Effector memory CD8-positive, alpha-beta T cell (primary cell): Measurements from ENCODE around the gene PLA2G3.

Experiments
- ATAC-seq: fragments of 150-1000 bp; cut with Tn5 transposase; replicated peaks from 2 replicates; pipeline ENCODE4 v1.10.0; 2021; ENCODE audit warnings: mild to moderate bottlenecking, moderate library complexity
- DNase-seq, 3 experiments: peaks; one replicate each; pipeline ENCODE4 v3.0.0; 2021
- H3K27ac Mint-ChIP-seq, 2 donors: one replicate each; pipeline ENCODE4 v1.8.0; 2022; ENCODE audit warnings: mild to moderate bottlenecking in 2 of 2, mixed read lengths in 2 of 2, moderate library complexity in 2 of 2
- H3K27me3 Mint-ChIP-seq, 2 donors: one replicate each; pipeline ENCODE4 v1.8.0; 2022; ENCODE audit warnings: mixed read lengths in 2 of 2
- H3K36me3 Mint-ChIP-seq: one replicate; pipeline ENCODE4 v1.8.0; 2022; ENCODE audit warnings: mild to moderate bottlenecking, moderate library complexity, mixed read lengths; ENCODE audit not compliant: insufficient read depth
- H3K4me1 Mint-ChIP-seq, 2 donors: one replicate each; pipeline ENCODE4 v1.8.0; 2022; ENCODE audit warnings: low read depth in 2 of 2, mixed read lengths in 2 of 2
- H3K4me3 Mint-ChIP-seq, 2 donors: one replicate each; pipeline ENCODE4 v1.8.0; 2022; ENCODE audit warnings: mild to moderate bottlenecking in 2 of 2, mixed read lengths in 2 of 2, moderate library complexity in 2 of 2
- H3K9me3 Mint-ChIP-seq, 2 donors: one replicate each; pipeline ENCODE4 v1.8.0; 2022; ENCODE audit warnings: mixed read lengths in 2 of 2

The PLA2G3 gene

GRCh38 chr22:31161386-31161785 lies 21.1 kb upstream of the PLA2G3 start:
- no peak for DNase-seq
- ATAC-seq = no peak
- Mint-ChIP-seq H3K4me3 (peak overlapping the region; percentile 92 to 97), H3K4me1 (peaks cover 28 to 37% of the 10 kb centered on the region in 2 donors), H3K27me3 (no peaks in the 10 kb centered on the region), H3K27ac (peak overlapping the region; percentile 97), H3K36me3 (peaks cover 28% of the 10 kb centered on the region), H3K9me3 (no peaks in the 10 kb centered on the region)

GRCh38 chr22:31160328-31160978 lies 20.1 kb upstream of the PLA2G3 start:
- Mint-ChIP-seq H3K27me3 (no peaks in the 10 kb centered on the region), H3K4me3 (peak overlapping the region; percentile 92 to 97)
- DNase-seq = peak in 1 of 3 experiments; percentile 5

GRCh38 chr22:31155422-31155821 lies 15.1 kb upstream of the PLA2G3 start:
- no peak for ATAC-seq
- no peaks in the 10 kb centered on the region for H3K9me3 Mint-ChIP-seq
- no peak overlapping the region for H3K4me3 Mint-ChIP-seq
- H3K4me1 Mint-ChIP-seq = peaks cover 7 to 8% of the 10 kb centered on the region in 2 donors
- no peak overlapping the region for H3K27ac Mint-ChIP-seq
- peaks cover 7% of the 10 kb centered on the region for H3K36me3 Mint-ChIP-seq
- H3K27me3 Mint-ChIP-seq = peaks cover 10 to 12% of the 10 kb centered on the region in 2 donors
- no peak for DNase-seq

More at GRCh38 chr22:31160328-31160978, 20.1 kb upstream of the PLA2G3 start:
- H3K9me3 Mint-ChIP-seq = no peaks in the 10 kb centered on the region
- H3K36me3 Mint-ChIP-seq = peaks cover 28% of the 10 kb centered on the region
- peak; percentile 51 for ATAC-seq
- H3K4me1 Mint-ChIP-seq = peaks cover 26 to 33% of the 10 kb centered on the region in 2 donors
- H3K27ac Mint-ChIP-seq = peak overlapping the region; percentile 97

- H3K27me3 Mint-ChIP-seq = peaks cover 10 to 17% of the 10 kb centered on the region in 2 donors
- H3K36me3 Mint-ChIP-seq = peaks cover 5% of the 10 kb centered on the region
These were observed 14.7 kb upstream of the PLA2G3 start for GRCh38 chr22:31154975-31155374.

GRCh38 chr22:31153357-31153756 lies 13.0 kb upstream of the PLA2G3 start:
- no peak overlapping the region for H3K27ac Mint-ChIP-seq
- no peak for DNase-seq
- no peak for ATAC-seq

More at GRCh38 chr22:31154975-31155374, 14.7 kb upstream of the PLA2G3 start:
- ATAC-seq = no peak
- Mint-ChIP-seq H3K27ac (no peak overlapping the region), H3K9me3 (no peaks in the 10 kb centered on the region), H3K4me3 (no peak overlapping the region), H3K4me1 (peaks cover 5% of the 10 kb centered on the region in 2 donors)
- no peak for DNase-seq

GRCh38 chr22:31151872-31152271 lies 11.6 kb upstream of the PLA2G3 start:
- H3K9me3 Mint-ChIP-seq = peaks cover 0 to 2% of the 10 kb centered on the region in 2 donors
- no peak for ATAC-seq
- peaks cover 18 to 23% of the 10 kb centered on the region in 2 donors for H3K27me3 Mint-ChIP-seq
- H3K4me1 Mint-ChIP-seq = no peaks in the 10 kb centered on the region
- H3K4me3 Mint-ChIP-seq = no peak overlapping the region
- no peak overlapping the region for H3K27ac Mint-ChIP-seq
- DNase-seq = no peak
- no peaks in the 10 kb centered on the region for H3K36me3 Mint-ChIP-seq

More at GRCh38 chr22:31153357-31153756, 13.0 kb upstream of the PLA2G3 start:
- Mint-ChIP-seq H3K4me3 (no peak overlapping the region), H3K9me3 (no peaks in the 10 kb centered on the region), H3K27me3 (peaks cover 10 to 23% of the 10 kb centered on the region in 2 donors), H3K4me1 (no peaks in the 10 kb centered on the region), H3K36me3 (no peaks in the 10 kb centered on the region)

GRCh38 chr22:31150615-31151014 lies 10.3 kb upstream of the PLA2G3 start:
- Mint-ChIP-seq H3K27me3 (peaks cover 18 to 23% of the 10 kb centered on the region in 2 donors), H3K4me1 (no peaks in the 10 kb centered on the region), H3K9me3 (peaks cover 0 to 2% of the 10 kb centered on the region in 2 donors), H3K27ac (no peak overlapping the region), H3K36me3 (no peaks in the 10 kb centered on the region), H3K4me3 (no peak overlapping the region)
- ATAC-seq (no peak), DNase-seq (no peak)

- no peak for DNase-seq
- no peak overlapping the region for H3K4me3 Mint-ChIP-seq
These were observed 8.8 kb upstream of the PLA2G3 start for GRCh38 chr22:31148953-31149627.

GRCh38 chr22:31148488-31148887 lies 8.2 kb upstream of the PLA2G3 start:
- Mint-ChIP-seq H3K27ac (no peak overlapping the region), H3K4me3 (no peak overlapping the region), H3K27me3 (peaks cover 14 to 23% of the 10 kb centered on the region in 2 donors), H3K4me1 (no peaks in the 10 kb centered on the region), H3K9me3 (peaks cover 0 to 2% of the 10 kb centered on the region in 2 donors), H3K36me3 (no peaks in the 10 kb centered on the region)
- DNase-seq = no peak
- ATAC-seq = no peak

More at GRCh38 chr22:31148953-31149627, 8.8 kb upstream of the PLA2G3 start:
- H3K9me3 Mint-ChIP-seq = peaks cover 0 to 2% of the 10 kb centered on the region in 2 donors
- no peaks in the 10 kb centered on the region for H3K36me3 Mint-ChIP-seq
- ATAC-seq = peak; percentile 45
- peaks cover 18 to 23% of the 10 kb centered on the region in 2 donors for H3K27me3 Mint-ChIP-seq
- no peaks in the 10 kb centered on the region for H3K4me1 Mint-ChIP-seq
- H3K27ac Mint-ChIP-seq = no peak overlapping the region

- Mint-ChIP-seq H3K27me3 (peaks cover 10 to 30% of the 10 kb centered on the region in 2 donors), H3K9me3 (peaks cover 0 to 2% of the 10 kb centered on the region in 2 donors), H3K27ac (no peak overlapping the region), H3K4me1 (no peaks in the 10 kb centered on the region), H3K4me3 (no peak overlapping the region), H3K36me3 (no peaks in the 10 kb centered on the region)
- ATAC-seq (no peak), DNase-seq (no peak)
These were observed 3.9 kb upstream of the PLA2G3 start for GRCh38 chr22:31144223-31144622.

GRCh38 chr22:31143537-31143936 lies 3.2 kb upstream of the PLA2G3 start:
- DNase-seq (no peak), ATAC-seq (no peak)
- no peaks in the 10 kb centered on the region for H3K4me1 Mint-ChIP-seq
- peaks cover 0 to 2% of the 10 kb centered on the region in 2 donors for H3K9me3 Mint-ChIP-seq
- H3K36me3 Mint-ChIP-seq = no peaks in the 10 kb centered on the region
- H3K27ac Mint-ChIP-seq = no peak overlapping the region
- no peak overlapping the region for H3K4me3 Mint-ChIP-seq
- H3K27me3 Mint-ChIP-seq = peaks cover 10 to 37% of the 10 kb centered on the region in 2 donors

GRCh38 chr22:31143038-31143437 lies 2.7 kb upstream of the PLA2G3 start:
- Mint-ChIP-seq H3K27me3 (peaks cover 10 to 39% of the 10 kb centered on the region in 2 donors), H3K4me3 (no peak overlapping the region), H3K36me3 (no peaks in the 10 kb centered on the region), H3K9me3 (peaks cover 0 to 2% of the 10 kb centered on the region in 2 donors), H3K27ac (peak overlapping the region in 1 of 2 donors; percentile 35), H3K4me1 (no peaks in the 10 kb centered on the region)
- ATAC-seq (no peak), DNase-seq (no peak)

GRCh38 chr22:31142285-31142684 lies 2.0 kb upstream of the PLA2G3 start:
- no peak overlapping the region for H3K4me3 Mint-ChIP-seq
- DNase-seq (no peak), ATAC-seq (no peak)
- H3K27ac Mint-ChIP-seq = peak overlapping the region in 1 of 2 donors; percentile 35
- peaks cover 10 to 33% of the 10 kb centered on the region in 2 donors for H3K27me3 Mint-ChIP-seq
- no peaks in the 10 kb centered on the region for H3K9me3 Mint-ChIP-seq
- no peaks in the 10 kb centered on the region for H3K36me3 Mint-ChIP-seq
- no peaks in the 10 kb centered on the region for H3K4me1 Mint-ChIP-seq

GRCh38 chr22:31141551-31141950 lies 1.2 kb upstream of the PLA2G3 start:
- no peak for DNase-seq
- Mint-ChIP-seq H3K27ac (peak overlapping the region; percentile 8 to 54), H3K4me3 (no peak overlapping the region), H3K36me3 (no peaks in the 10 kb centered on the region), H3K27me3 (peaks cover 10 to 30% of the 10 kb centered on the region in 2 donors), H3K4me1 (no peaks in the 10 kb centered on the region), H3K9me3 (no peaks in the 10 kb centered on the region)
- no peak for ATAC-seq
